Mesothelial cell of epicardium (in vitro differentiated cells): ENCODE measurements around the gene ASB15. TPM values are rescaled to one million over a fixed set of nuclear protein-coding genes. Genes with fewer than 3 reads are reported as not detected.

ENCODE experiments used
- DNase-seq, 2 experiments: peaks; one replicate each; pipeline ENCODE4 v3.0.0; 2021; ENCODE audit warnings: low spot score in 2 of 2; ENCODE audit not compliant: unreplicated experiment in 2 of 2
- H3K27ac Mint-ChIP-seq: 2 replicates; pipeline ENCODE4 v1.8.0; 2021; ENCODE audit warnings: mixed read lengths
- H3K27me3 Mint-ChIP-seq: 2 replicates; pipeline ENCODE4 v1.8.0; 2021; ENCODE audit warnings: low read depth, mixed read lengths
- H3K36me3 Mint-ChIP-seq: 2 replicates; pipeline ENCODE4 v1.8.0; 2021; ENCODE audit warnings: mixed read lengths
- H3K4me1 Mint-ChIP-seq: 2 replicates; pipeline ENCODE4 v1.8.0; 2021; ENCODE audit warnings: mixed read lengths
- H3K4me3 Mint-ChIP-seq: 2 replicates; pipeline ENCODE4 v1.8.0; 2021; ENCODE audit warnings: mild to moderate bottlenecking, moderate library complexity, mixed read lengths
- H3K9me3 Mint-ChIP-seq: 2 replicates; pipeline ENCODE4 v1.8.0; 2021; ENCODE audit warnings: mixed read lengths
- total RNA-seq: library from RNA; stranded (reverse); gene quantifications from 3 replicates; pipeline ENCODE4 v1.2.1, GENCODE V29; 2021
- TF ChIP-seq, protein P1 (sequence below): fragments of 200-600 bp; sonication (generic); IDR thresholded peaks from one replicate; pipeline ENCODE4 v1.5.0; 2021; ENCODE audit warnings: antibody characterized with exemption; ENCODE audit not compliant: unreplicated experiment

Gene ASB15
- total RNA-seq, 1 donor from 2014 or later, result not detected

GRCh38 chr7:123680580-123680979 lies 79.0 kb downstream of the ASB15 start:
- Mint-ChIP-seq H3K9me3 (no peaks in the 10 kb centered on the region), H3K4me1 (peaks cover 13% of the 10 kb centered on the region), H3K27me3 (no peaks in the 10 kb centered on the region), H3K36me3 (peaks cover 14% of the 10 kb centered on the region), H3K27ac (no peak overlapping the region), H3K4me3 (no peak overlapping the region)
- DNase-seq, result no peak
- TF ChIP-seq, protein P1, sequence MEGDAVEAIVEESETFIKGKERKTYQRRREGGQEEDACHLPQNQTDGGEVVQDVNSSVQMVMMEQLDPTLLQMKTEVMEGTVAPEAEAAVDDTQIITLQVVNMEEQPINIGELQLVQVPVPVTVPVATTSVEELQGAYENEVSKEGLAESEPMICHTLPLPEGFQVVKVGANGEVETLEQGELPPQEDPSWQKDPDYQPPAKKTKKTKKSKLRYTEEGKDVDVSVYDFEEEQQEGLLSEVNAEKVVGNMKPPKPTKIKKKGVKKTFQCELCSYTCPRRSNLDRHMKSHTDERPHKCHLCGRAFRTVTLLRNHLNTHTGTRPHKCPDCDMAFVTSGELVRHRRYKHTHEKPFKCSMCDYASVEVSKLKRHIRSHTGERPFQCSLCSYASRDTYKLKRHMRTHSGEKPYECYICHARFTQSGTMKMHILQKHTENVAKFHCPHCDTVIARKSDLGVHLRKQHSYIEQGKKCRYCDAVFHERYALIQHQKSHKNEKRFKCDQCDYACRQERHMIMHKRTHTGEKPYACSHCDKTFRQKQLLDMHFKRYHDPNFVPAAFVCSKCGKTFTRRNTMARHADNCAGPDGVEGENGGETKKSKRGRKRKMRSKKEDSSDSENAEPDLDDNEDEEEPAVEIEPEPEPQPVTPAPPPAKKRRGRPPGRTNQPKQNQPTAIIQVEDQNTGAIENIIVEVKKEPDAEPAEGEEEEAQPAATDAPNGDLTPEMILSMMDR, result no peak

- Mint-ChIP-seq H3K4me3 (no peak overlapping the region), H3K36me3 (peaks cover 14% of the 10 kb centered on the region), H3K9me3 (no peaks in the 10 kb centered on the region), H3K4me1 (peaks cover 7% of the 10 kb centered on the region), H3K27ac (no peak overlapping the region), H3K27me3 (no peaks in the 10 kb centered on the region)
- DNase-seq, result no peak
- TF ChIP-seq, protein P1, result no peak
Observed at GRCh38 chr7:123681561-123681960, 79.9 kb downstream of the ASB15 start.

- H3K4me1 Mint-ChIP-seq, result peaks cover 2% of the 10 kb centered on the region
- H3K9me3 Mint-ChIP-seq, result no peaks in the 10 kb centered on the region
- H3K4me3 Mint-ChIP-seq, result no peak overlapping the region
- no peaks in the 10 kb centered on the region for H3K27me3 Mint-ChIP-seq
- peaks cover 14% of the 10 kb centered on the region for H3K36me3 Mint-ChIP-seq
- H3K27ac Mint-ChIP-seq, result no peak overlapping the region
- TF ChIP-seq, protein P1, result peak; percentile 48
- DNase-seq, result no peak
Observed at GRCh38 chr7:123682690-123683089, 81.1 kb downstream of the ASB15 start.

DNA sequence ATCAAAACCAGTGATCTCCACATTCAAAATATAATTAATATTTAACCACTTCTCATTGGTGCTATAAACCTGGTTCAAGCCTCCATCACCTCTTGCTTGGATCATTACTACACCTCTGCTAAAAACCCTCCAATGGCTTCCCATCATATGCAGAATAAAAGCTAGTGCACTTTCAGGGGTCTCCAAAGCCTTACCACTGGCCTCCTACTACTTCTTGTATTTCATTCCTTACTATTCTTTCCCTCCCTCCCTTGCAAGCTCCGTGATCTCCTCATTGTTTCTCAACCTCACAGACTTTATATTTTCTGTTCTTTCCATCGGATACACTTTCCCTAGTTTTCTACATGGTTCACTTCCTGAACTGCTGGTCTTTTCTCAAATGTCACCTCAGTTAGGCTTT lies 85.5 kb downstream of the ASB15 start:
- H3K9me3 Mint-ChIP-seq, result no peaks in the 10 kb centered on the region
- no peaks in the 10 kb centered on the region for H3K4me1 Mint-ChIP-seq
- TF ChIP-seq, protein P1, result no peak
- H3K4me3 Mint-ChIP-seq, result no peak overlapping the region
- H3K36me3 Mint-ChIP-seq, result peaks cover 19% of the 10 kb centered on the region
- DNase-seq, result no peak
- no peak overlapping the region for H3K27ac Mint-ChIP-seq
- no peaks in the 10 kb centered on the region for H3K27me3 Mint-ChIP-seq

- TF ChIP-seq, protein P1, result no peak
- no peaks in the 10 kb centered on the region for H3K9me3 Mint-ChIP-seq
- no peaks in the 10 kb centered on the region for H3K27me3 Mint-ChIP-seq
- no peaks in the 10 kb centered on the region for H3K4me1 Mint-ChIP-seq
- peaks cover 25% of the 10 kb centered on the region for H3K36me3 Mint-ChIP-seq
- no peak overlapping the region for H3K27ac Mint-ChIP-seq
- no peak overlapping the region for H3K4me3 Mint-ChIP-seq
- no peak for DNase-seq
Observed at GRCh38 chr7:123687727-123688126, 86.1 kb downstream of the ASB15 start.

Other genes starting within 250 kb of the ASB15 start
- 0.72 to 0.97 TPM (median 0.93 TPM) in 3 replicates for gene IQUB, start 67.2 kb upstream of the ASB15 start, total RNA-seq
- gene NDUFA5, start 44.0 kb upstream of the ASB15 start, total RNA-seq, result 71.8 to 78.2 TPM (median 72.9 TPM) in 3 replicates
- not detected in 3 replicates for gene LMOD2, start 54.0 kb downstream of the ASB15 start, total RNA-seq
- 34.8 to 35.7 TPM (median 35.0 TPM) in 3 replicates for gene WASL, start 147.2 kb downstream of the ASB15 start, total RNA-seq
- not detected in 3 replicates for gene HYAL4, start 243.3 kb downstream of the ASB15 start, total RNA-seq